ENCODE data around the gene KDM6A. TPM values are rescaled to one million over a fixed set of nuclear protein-coding genes. Genes with fewer than 3 reads are reported as not detected.

KDM6A gene
- total RNA-seq, 2 donors from 2014 or later: 20.8 to 30.7 TPM

GRCh38 chrX:44896876-44897186 lies 23.8 kb downstream of the KDM6A start:
- Histone ChIP-seq H3K4me1 (peaks cover 16% of the 10 kb centered on the region), H3K27ac (no peak overlapping the region), H3K36me3 (replicated peaks in 1 of 2; ENCODE audit: insufficient read depth in 1 of 2, low read depth in 2 of 2) (no peaks in the 10 kb centered on the region), H3K4me3 (no peak overlapping the region), H3K9me3 (no peaks in the 10 kb centered on the region), H3K27me3 (no peaks in the 10 kb centered on the region)
- intact Hi-C loops (cut with DNase I): no loop called here
- WGBS, 2 donors: 85 to 100% methylated on average over 2 of the region's 2 CpGs
- TF ChIP-seq CTCF (IDR thresholded peaks at IDR 0.05): no peak
- no peak for TF ChIP-seq POLR2A (IDR thresholded peaks at IDR 0.05)
- DNase-seq (no peak), ATAC-seq (no peak)

- no peak overlapping the region for H3K27ac ChIP-seq
- TF ChIP-seq POLR2A (IDR thresholded peaks at IDR 0.05): no peak
- TF ChIP-seq CTCF (IDR thresholded peaks at IDR 0.05): no peak
- ATAC-seq: no peak
Observed at GRCh38 chrX:44897539-44897938, 24.6 kb downstream of the KDM6A start.

GRCh38 chrX:44898411-44899221 lies 25.6 kb downstream of the KDM6A start:
- no peaks in the 10 kb centered on the region for H3K36me3 ChIP-seq (replicated peaks in 1 of 2; ENCODE audit: insufficient read depth in 1 of 2, low read depth in 2 of 2)
- H3K4me3 ChIP-seq: no peak overlapping the region
- ATAC-seq (peak; percentile 18), DNase-seq (peak in 3 of 4 donors; percentile 3 to 43 (median 21))
- H3K4me1 ChIP-seq: peaks cover 16% of the 10 kb centered on the region
- intact Hi-C loops (cut with DNase I): no loop called here
- TF ChIP-seq CTCF (IDR thresholded peaks at IDR 0.05): no peak
- TF ChIP-seq POLR2A (IDR thresholded peaks at IDR 0.05): no peak
- 0% methylated on average over 1 of the region's 3 CpGs; no CpG with 5 or more reads in 1 of the 2 donors for WGBS, 2 donors
- H3K9me3 ChIP-seq: no peaks in the 10 kb centered on the region
- no peak overlapping the region for H3K27ac ChIP-seq
- H3K27me3 ChIP-seq: no peaks in the 10 kb centered on the region

More at GRCh38 chrX:44897539-44897938, 24.6 kb downstream of the KDM6A start:
- 93 to 100% methylated on average over 1 to 2 of the region's 2 CpGs for WGBS, 2 donors
- DNase-seq: no peak
- intact Hi-C loops (cut with DNase I): no loop called here
- Histone ChIP-seq H3K4me3 (no peak overlapping the region), H3K36me3 (replicated peaks in 1 of 2; ENCODE audit: insufficient read depth in 1 of 2, low read depth in 2 of 2) (no peaks in the 10 kb centered on the region), H3K27me3 (no peaks in the 10 kb centered on the region), H3K4me1 (peaks cover 16% of the 10 kb centered on the region), H3K9me3 (no peaks in the 10 kb centered on the region)

- Histone ChIP-seq H3K27me3 (no peaks in the 10 kb centered on the region), H3K4me1 (peaks cover 28% of the 10 kb centered on the region), H3K9me3 (no peaks in the 10 kb centered on the region), H3K36me3 (replicated peaks in 1 of 2; ENCODE audit: insufficient read depth in 1 of 2, low read depth in 2 of 2) (no peaks in the 10 kb centered on the region), H3K4me3 (no peak overlapping the region), H3K27ac (no peak overlapping the region)
- DNase-seq (no peak), ATAC-seq (no peak)
- intact Hi-C loops (cut with DNase I): no loop called here
- WGBS, 2 donors: 84 to 86% methylated on average over 4 of the region's 4 CpGs
- TF ChIP-seq POLR2A (IDR thresholded peaks at IDR 0.05) (no peak), CTCF (IDR thresholded peaks at IDR 0.05) (no peak)
Observed at GRCh38 chrX:44899946-44900345, 27.0 kb downstream of the KDM6A start.

GRCh38 chrX:44903107-44903506 lies 30.1 kb downstream of the KDM6A start:
- H3K27ac ChIP-seq: no peak overlapping the region
- TF ChIP-seq POLR2A (IDR thresholded peaks at IDR 0.05) (no peak), CTCF (IDR thresholded peaks at IDR 0.05) (no peak)
- ATAC-seq (no peak), DNase-seq (no peak)
- peaks cover 31% of the 10 kb centered on the region for H3K4me1 ChIP-seq
- 77 to 88% methylated on average over 4 of the region's 4 CpGs for WGBS, 2 donors
- H3K27me3 ChIP-seq: no peaks in the 10 kb centered on the region
- no peaks in the 10 kb centered on the region for H3K36me3 ChIP-seq (replicated peaks in 1 of 2; ENCODE audit: insufficient read depth in 1 of 2, low read depth in 2 of 2)
- no peak overlapping the region for H3K4me3 ChIP-seq
- intact Hi-C loops (cut with DNase I): no loop called here
- H3K9me3 ChIP-seq: no peaks in the 10 kb centered on the region

Measured in body of pancreas (tissue), 4 donors.